CD4-positive, alpha-beta T cell treated with Interleukin-6 at 100 ng/mL for 8 hours (primary cell): ENCODE data around the gene ZNF385A.

ENCODE experiments used
- DNase-seq: peaks from one replicate; pipeline ENCODE4 v3.0.0-alpha.2; 2020; ENCODE audit warnings: mixed read lengths, low spot score

Gene ZNF385A

GRCh38 chr12:54373649-54374561 lies 10.6 kb downstream of the ZNF385A start:
- DNase-seq = no peak

- no peak for DNase-seq
These were observed 12.3 kb downstream of the ZNF385A start for GRCh38 chr12:54372113-54372806.

DNA sequence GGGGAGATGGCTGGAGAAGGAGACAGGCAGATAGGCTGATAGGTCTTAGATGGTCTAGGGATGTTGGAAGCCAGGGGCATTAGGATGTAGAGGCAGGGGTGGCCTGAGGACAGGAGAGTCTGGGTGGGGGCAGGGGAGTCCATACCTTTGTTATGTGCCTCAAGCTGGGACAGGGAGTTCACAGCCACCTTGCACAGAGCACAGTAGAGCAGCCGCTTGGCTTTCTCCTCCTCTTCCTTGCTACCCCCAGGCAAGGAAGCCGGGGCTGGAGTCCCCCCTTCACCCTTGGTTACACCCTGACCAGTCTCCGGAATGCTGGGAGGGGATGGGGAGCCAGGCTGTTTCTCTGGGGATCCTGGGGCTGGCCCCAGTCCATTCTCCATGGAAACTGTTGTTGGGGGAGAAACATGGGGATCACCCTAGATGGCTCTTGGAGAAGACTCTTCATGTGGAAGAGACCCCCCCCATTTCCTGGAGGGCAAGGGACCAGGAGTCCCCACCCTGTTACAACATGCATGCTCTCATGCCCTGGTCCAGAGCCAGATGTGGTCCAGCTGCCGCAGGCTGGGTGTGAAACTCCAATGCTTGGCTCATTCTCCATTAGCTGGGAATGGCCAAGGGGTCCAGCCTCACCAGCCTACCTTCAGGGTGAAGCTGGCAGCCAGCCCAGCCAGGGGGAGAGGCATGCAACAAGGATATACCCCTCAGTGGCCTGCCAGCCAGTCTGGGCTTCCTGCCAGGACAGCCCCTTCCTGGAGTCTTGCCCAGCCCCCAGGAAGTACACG lies 13.0 kb downstream of the ZNF385A start:
- DNase-seq = no peak

DNA sequence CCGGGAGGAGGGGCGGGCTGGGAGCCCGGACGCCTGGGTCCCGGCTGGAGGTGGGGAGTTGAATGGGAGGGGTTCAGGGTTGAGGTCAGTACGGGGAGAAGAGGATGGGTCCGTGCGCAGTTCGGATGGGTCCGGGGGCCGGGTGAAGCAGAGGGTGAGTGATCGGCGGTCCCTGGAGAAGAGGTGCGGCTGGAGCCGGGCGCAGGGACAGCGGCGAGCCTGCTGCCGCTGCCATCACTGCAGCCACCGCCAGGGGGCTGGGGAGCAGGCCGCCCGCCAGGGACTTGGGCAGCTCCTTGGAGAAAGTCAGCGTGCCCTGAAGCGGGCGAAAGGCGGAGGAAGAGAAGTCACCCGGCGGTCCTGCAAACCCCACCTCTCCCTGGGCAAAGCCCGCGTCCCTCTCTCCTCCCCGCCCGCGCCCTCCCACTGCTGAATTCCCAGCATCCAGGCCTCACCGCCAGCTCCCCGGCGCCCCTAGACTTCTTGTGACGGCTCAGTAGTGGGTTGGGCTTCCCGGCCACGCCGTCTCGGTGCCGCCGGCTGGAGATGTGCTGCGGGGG lies 14.3 kb downstream of the ZNF385A start:
- DNase-seq = no peak

- DNase-seq = no peak
These were observed 14.9 kb downstream of the ZNF385A start for GRCh38 chr12:54369597-54370131.

DNA sequence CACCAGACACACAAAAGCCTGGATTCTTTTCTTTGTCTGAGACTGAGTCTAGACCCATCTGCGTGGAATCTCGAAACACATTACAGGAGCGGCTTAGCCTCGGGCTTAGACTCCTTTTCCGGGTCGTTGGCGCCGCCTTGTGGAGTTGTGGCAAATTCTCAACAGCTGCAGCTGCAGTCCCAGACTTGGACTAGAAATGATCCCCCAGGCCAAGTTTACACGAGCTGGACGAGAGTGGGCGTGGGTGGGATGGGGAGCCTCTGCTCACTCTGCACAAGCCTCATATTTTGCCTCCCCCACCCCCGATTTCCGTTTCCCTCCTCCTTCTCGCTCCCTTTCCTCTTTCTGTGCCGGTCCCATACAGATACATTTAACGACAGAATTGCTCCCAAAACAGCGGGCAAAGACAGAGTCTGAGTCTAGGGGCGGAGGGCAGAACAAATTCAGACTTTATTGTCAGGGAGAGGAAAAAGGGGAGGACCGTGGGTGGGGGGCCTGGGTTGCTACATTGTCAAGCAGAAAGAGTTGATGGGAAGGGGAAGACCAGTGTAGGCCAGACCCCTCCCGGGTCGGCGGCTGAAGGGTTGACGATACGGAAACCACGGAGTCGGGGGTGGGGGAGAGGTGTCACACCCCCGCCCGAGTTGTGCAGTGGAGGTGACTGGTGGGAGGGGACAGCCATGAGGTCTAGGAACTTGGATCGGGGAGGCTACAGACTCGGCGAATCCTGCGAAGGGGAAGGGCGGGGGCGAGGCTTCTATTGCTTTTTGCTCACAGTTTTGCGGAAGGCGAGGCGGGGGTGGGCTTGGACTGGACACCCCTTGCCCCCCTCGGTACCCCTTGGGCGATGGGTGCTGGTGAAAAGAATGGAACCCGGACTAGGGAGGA lies 15.6 kb downstream of the ZNF385A start:
- DNase-seq = peak; percentile 86

GRCh38 chr12:54368025-54368708 lies 16.4 kb downstream of the ZNF385A start:
- no peak for DNase-seq

- peak; percentile 29 for DNase-seq
These were observed 20.1 kb downstream of the ZNF385A start, which contains the start of gene GPR84 for GRCh38 chr12:54364413-54364812. Gene GPR84 (minus strand): TSS chr12:54364486. CDS start chr12:54363851, 635 bp downstream.

- DNase-seq = no peak
These were observed 20.9 kb downstream of the ZNF385A start for GRCh38 chr12:54363618-54364017.

DNA sequence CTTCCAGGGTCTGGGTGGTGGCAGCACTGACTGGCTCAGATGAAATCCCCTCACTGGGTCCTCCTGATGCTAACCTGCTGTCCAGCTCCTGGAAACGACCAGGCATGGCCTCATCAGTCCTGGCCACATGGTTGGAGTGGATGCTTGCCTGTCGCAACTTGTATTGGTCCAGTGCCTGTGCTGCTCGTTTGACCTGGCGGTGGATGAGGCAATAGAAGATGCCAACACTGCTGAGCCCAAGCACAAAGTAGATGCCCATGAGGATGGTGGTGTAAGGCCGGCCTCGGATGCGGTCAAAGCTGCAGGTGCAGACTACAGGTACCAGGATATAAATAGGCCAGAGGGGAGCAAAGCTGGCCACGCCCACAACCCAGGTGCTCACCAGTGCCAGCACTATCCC lies 21.5 kb downstream of the ZNF385A start:
- no peak for DNase-seq

DNA sequence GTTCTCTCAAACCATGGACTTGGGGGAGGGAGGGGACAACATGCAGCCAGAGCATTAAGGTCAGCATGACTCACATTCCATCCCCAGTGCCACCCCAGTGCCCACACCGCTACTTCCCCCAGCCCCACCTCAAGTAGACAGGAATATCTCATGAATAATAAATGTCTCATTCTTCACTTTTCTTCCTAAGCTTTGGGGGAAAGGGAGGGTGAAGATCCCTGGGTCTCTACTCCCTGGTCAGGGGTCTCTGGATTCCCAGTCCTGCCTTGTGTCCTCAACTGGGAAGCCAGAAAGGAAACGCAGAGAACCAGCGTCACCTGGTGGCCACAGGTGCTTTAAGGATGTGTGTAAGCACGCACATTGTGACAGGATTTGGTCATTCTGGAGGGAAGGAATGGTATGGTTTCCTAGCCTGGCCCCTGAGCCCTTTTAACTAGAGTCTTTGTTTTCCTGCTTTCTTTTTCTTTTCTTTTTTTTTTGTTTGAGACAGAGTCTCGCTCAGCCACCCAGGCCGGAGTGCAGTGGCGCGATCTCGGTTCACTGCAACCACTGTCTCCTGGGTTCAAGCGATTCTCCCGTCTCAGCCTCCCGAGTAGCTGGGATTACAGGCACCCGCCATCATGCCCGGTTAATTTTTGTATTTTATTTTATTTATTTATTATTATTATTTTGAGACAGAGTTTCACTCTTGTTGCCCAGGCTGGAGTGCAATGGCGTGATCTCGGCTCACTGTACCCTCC lies 23.6 kb downstream of the ZNF385A start:
- DNase-seq = peak; percentile 42

DNA sequence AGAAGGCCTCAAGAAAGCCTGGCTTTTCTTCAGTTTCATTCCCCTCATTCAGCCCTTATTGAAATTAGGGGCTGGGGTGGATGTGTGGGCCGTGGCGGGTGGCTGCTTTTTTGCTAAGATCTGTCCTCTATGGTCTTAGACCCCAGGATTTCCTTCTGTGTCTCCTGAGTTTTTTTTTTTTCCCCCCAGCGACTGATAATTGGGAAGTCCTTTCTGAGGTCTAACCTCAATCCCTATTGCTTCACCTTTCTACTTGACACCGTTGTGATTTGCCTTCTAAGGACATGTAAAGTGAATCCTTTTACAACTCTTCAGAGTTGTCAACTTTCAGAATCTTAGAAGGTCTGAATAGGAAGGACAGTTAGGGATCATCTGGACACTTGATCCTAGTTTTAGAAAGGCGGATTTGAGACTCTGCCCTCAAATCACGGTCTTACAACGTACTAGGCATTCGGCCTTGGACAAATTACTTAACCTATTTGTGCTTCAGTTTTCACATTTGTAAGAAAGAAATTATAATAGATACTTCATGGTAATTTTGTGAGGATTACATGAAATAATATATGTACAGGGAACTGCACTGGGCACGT lies 24.7 kb downstream of the ZNF385A start:
- DNase-seq = no peak

GRCh38 chr12:54358945-54359761 lies 25.4 kb downstream of the ZNF385A start:
- DNase-seq = peak; percentile 97

DNA sequence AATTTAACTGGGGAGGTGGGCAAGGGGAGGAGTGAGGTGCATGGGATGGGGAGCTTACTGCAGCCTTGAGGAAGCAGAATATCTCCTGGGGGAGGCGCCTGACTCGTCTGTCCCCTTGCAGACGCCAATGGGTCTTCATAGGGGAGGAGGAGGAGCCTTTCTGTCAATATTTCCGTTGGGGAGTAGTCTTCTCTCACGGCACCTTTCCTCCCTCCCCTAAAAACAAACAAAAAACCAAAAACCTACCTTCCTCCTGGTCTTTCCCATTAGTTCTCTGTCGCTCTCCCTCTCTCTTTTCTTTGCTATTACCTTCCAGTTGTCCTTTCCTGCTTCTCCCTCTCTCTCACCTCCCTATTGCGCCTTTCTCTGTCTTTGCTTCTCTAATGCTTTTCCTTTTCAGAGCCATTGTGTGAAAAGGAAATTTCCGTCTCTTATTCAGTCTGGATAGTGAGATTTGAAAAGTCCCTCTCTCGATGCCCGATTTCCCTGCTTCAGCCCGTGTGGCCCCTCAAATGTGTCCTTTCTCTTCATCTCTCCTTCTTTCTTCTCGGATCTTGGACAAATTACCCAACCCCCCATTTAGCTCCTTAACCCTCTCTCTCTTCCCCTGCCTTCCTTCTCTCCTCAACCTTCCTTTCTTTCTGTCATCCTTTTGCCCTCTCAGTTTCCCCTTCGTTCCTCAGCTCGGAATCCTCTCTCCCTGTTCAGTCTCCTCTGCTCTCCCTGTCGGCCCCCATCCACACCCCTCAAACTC lies 26.2 kb downstream of the ZNF385A start:
- DNase-seq = peak; percentile 61

DNA sequence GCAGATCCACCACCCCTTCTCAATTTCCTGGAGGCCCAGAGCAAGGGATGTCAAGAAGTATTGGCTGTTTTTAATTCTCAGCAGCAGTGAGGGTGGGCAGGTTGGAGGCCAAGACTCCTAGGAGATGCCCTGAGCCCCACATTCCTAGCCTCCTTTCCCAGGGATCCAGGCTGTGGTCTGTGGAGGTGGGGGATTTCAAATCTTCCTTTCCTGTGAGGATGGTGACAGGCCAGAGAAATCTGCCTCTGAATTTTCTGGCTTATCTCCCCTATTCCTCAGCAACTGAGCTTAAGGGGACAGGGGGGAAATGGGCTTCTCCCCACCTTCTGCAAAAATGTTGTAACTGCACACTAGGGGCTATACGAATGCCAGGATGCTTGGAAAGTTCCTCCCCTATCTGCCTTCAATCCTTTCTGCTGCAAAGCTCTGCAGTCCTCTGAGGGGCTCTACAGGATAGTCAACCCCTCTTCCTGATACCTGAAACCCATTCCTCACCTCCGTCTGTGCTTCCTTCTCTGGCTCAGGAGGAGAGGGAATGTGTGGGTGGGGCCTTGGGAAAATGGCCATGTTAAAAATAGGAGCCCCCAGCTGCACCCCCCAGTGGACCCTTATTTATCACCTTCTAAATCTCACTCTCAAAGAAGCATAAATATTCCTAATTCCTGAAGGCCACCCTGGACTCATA lies 26.9 kb downstream of the ZNF385A start:
- DNase-seq = no peak

GRCh38 chr12:54356951-54357356 lies 27.6 kb downstream of the ZNF385A start:
- no peak for DNase-seq

DNA sequence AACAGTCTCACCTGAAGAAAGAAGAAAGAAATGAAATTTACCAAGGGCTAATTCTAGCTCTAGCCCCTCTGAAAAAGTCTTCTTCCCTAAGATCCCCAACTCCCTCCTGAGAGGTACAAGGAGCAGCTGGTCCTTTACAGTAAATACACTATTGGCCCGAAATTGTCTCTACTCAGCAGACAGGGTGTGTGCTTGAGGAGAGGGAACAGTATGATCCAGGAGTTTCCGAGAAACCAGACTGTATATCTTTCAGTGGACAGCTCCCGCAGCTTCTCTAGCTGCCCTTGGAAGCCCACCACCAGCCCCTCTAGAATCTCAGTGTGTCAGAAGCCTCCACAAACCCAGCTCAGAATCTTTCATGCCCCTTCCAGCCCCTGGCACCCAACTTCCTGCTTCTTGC lies 28.3 kb downstream of the ZNF385A start:
- no peak for DNase-seq
